Activated CD4-positive, alpha-beta memory T cell treated with anti-CD3 and anti-CD28 coated beads for 36 hours (primary cell): Measurements from ENCODE around the gene GPR162. TPM values are rescaled to one million over a fixed set of nuclear protein-coding genes. Genes with fewer than 3 reads are reported as not detected.

Experiments used
- total RNA-seq, 2 experiments: library from RNA; stranded (reverse); gene quantifications; one replicate each; pipeline ENCODE4 v1.2.3, GENCODE V29; 2021

Gene GPR162
- total RNA-seq, 2 experiments from 2014 or later, result 0.31 TPM; not detected in 1

Other genes starting within 250 kb of the GPR162 start
- 100 to 1,000 TPM; 302 to 305 TPM for gene CHD4, start 214.4 kb upstream of the GPR162 start, total RNA-seq
- 1 to 10 TPM; 4.7 to 4.8 TPM for gene LPAR5, start 185.9 kb upstream of the GPR162 start, total RNA-seq
- gene ACRBP, start 174.4 kb upstream of the GPR162 start, total RNA-seq, result 1 to 10 TPM in 1 of 2 experiments, under 1 TPM in 1; 0.63 to 1.2 TPM
- 10 to 100 TPM; 13.8 to 15.2 TPM for gene ING4, start 158.7 kb upstream of the GPR162 start, total RNA-seq
- gene ZNF384, start 132.4 kb upstream of the GPR162 start, total RNA-seq, result 10 to 100 TPM; 55.3 to 56.3 TPM
- gene PIANP, start 121.0 kb upstream of the GPR162 start, total RNA-seq, result under 1 TPM; 0.17 to 0.44 TPM
- 10 to 100 TPM; 37.6 to 39.4 TPM for gene COPS7A, start 97.8 kb upstream of the GPR162 start, total RNA-seq
- 100 to 1,000 TPM; 140 to 141 TPM for gene MLF2, start 68.7 kb upstream of the GPR162 start, total RNA-seq
- 100 to 1,000 TPM; 104 to 109 TPM for gene PTMS, start 55.5 kb upstream of the GPR162 start, total RNA-seq
- gene LAG3, start 49.3 kb upstream of the GPR162 start, total RNA-seq, result 100 to 1,000 TPM; 169 to 172 TPM
- gene CD4, start 32.3 kb upstream of the GPR162 start, total RNA-seq, result 100 to 1,000 TPM; 290 to 300 TPM
- 1 to 10 TPM; 2.5 to 2.7 TPM for gene P3H3, start 6.6 kb downstream of the GPR162 start, total RNA-seq
- gene GNB3, start 19.1 kb downstream of the GPR162 start, total RNA-seq, result under 1 TPM; 0.22 to 0.78 TPM
- 10 to 100 TPM; 80.3 to 87.8 TPM for gene CDCA3, start 29.5 kb downstream of the GPR162 start, total RNA-seq
- gene USP5, start 30.3 kb downstream of the GPR162 start, total RNA-seq, result 100 to 1,000 TPM; 125 to 130 TPM
- gene TPI1, start 45.7 kb downstream of the GPR162 start, total RNA-seq, result 1,000 to 10,000 TPM; 1,432 to 1,495 TPM
- gene SPSB2, start 51.5 kb downstream of the GPR162 start, total RNA-seq, result 1 to 10 TPM; 3.8 to 4.7 TPM
- gene LRRC23, start 83.0 kb downstream of the GPR162 start, total RNA-seq, result 1 to 10 TPM; 6.8 to 7.8 TPM
- 100 to 1,000 TPM; 185 to 193 TPM for gene ENO2, start 92.8 kb downstream of the GPR162 start, total RNA-seq
- gene ATN1, start 106.1 kb downstream of the GPR162 start, total RNA-seq, result 10 to 100 TPM; 34.8 to 37.8 TPM
- not detected for gene RNU7-1, start 122.0 kb downstream of the GPR162 start, total RNA-seq
- gene C12orf57, start 122.2 kb downstream of the GPR162 start, total RNA-seq, result 100 to 1,000 TPM; 257 to 272 TPM
- gene PTPN6, start 129.5 kb downstream of the GPR162 start, total RNA-seq, result 100 to 1,000 TPM; 321 to 324 TPM
- 100 to 1,000 TPM; 334 to 346 TPM for gene PHB2, start 148.8 kb downstream of the GPR162 start, total RNA-seq
- 10 to 100 TPM; 76.5 to 81.5 TPM for gene EMG1, start 149.1 kb downstream of the GPR162 start, total RNA-seq
- gene LPCAT3, start 196.7 kb downstream of the GPR162 start, total RNA-seq, result 10 to 100 TPM; 18.3 to 20.5 TPM
- 1 to 10 TPM; 1.7 to 2.0 TPM for gene C1S, start 238.9 kb downstream of the GPR162 start, total RNA-seq